Right lobe of liver (tissue), 4 donors: Measurements from ENCODE around the gene GJC3.

Experiments used
- POLR2A ChIP-seq: fragments of 450-650 bp; IDR thresholded peaks from one replicate; pipeline ENCODE4 v1.6.1; 2017; ENCODE audit warnings: antibody characterized with exemption, mild to moderate bottlenecking
- TF ChIP-seq, protein P1 (sequence below), 4 donors: fragments of 200-600 bp in 3 of 4; fragments of 450-650 bp in 1 of 4; IDR thresholded peaks; one replicate each; pipeline versions ENCODE4 v1.5.1 to v1.8.0; 2016 to 2022; ENCODE audit warnings: antibody characterized with exemption in 4 of 4, mild to moderate bottlenecking in 2 of 4
- donor health status: DM: no; HTN: no; CAD: no.
- donor health status: DM: no; HTN: no; CAD: no.
- donor health status: DM: no; HTN: yes; CAD: no.

DNA sequence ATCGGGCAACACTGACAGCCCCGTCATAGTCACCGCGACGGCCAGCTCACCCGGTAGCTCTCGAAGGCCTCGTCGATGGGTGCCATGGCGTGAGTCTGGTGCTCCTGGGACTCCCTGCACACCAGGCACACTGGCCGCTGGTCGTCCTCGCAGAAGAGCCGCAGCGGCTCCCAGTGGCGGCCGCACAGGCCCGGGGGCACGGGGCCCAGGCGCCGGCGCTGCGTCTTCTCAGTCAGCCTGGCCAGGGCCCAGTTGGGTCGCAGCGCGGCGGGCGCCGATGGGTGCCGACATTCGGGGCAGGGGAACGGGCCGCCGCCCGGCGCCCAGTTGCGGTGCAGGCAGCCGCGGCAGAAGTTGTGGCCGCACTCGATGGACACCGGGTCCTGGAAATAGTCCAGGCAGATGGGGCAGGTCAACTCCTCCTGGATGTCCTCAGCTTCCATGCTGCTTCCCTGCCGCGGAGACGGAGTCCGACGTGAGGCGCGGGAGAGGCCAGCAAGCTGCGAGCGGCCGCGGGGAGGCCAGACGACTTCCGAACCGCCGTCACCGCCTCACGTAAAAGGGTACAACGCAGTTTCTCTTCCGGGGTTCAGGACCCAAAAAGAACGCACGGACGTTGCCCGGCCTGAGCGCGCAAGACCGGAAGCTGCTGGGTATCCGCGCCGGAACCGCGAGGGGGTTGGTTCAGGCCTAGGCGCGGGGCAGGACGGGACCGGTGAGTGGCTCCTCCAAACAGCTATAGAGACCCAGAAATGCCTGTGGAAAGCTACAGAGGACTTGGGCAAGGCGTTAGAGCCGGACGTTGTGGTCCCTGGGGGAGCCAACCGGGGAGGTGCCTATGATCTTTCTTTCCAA lies 10.2 kb downstream of the GJC3 start, which contains the start of gene TRIM4:
- TF ChIP-seq, protein P1, sequence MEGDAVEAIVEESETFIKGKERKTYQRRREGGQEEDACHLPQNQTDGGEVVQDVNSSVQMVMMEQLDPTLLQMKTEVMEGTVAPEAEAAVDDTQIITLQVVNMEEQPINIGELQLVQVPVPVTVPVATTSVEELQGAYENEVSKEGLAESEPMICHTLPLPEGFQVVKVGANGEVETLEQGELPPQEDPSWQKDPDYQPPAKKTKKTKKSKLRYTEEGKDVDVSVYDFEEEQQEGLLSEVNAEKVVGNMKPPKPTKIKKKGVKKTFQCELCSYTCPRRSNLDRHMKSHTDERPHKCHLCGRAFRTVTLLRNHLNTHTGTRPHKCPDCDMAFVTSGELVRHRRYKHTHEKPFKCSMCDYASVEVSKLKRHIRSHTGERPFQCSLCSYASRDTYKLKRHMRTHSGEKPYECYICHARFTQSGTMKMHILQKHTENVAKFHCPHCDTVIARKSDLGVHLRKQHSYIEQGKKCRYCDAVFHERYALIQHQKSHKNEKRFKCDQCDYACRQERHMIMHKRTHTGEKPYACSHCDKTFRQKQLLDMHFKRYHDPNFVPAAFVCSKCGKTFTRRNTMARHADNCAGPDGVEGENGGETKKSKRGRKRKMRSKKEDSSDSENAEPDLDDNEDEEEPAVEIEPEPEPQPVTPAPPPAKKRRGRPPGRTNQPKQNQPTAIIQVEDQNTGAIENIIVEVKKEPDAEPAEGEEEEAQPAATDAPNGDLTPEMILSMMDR (IDR thresholded peaks at IDR 0.05): peak in 2 of 4 donors; percentile 20 to 35
- peak; percentile 92 for TF ChIP-seq POLR2A
